Colon (tissue), 2 donors: ENCODE results near the gene CACNA1E.
"Not testable (repeated sequence)": the region's sequence is repeated elsewhere in the genome, so short reads cannot be mapped to it uniquely, and the experiment has no call there.

Experiments
- FAIRE-seq: peaks from 2 replicates; lab custom pipeline; 2012; peaks lifted over from hg19 to GRCh38; lab: Jason Lieb, UNC
- donor health status: control.
- donor health status: control.

The CACNA1E gene

GRCh38 chr1:181517181-181517875 lies 34.0 kb downstream of the CACNA1E start:
- no peak for FAIRE-seq

GRCh38 chr1:181518152-181518551 lies 34.8 kb downstream of the CACNA1E start:
- FAIRE-seq: no peak

DNA sequence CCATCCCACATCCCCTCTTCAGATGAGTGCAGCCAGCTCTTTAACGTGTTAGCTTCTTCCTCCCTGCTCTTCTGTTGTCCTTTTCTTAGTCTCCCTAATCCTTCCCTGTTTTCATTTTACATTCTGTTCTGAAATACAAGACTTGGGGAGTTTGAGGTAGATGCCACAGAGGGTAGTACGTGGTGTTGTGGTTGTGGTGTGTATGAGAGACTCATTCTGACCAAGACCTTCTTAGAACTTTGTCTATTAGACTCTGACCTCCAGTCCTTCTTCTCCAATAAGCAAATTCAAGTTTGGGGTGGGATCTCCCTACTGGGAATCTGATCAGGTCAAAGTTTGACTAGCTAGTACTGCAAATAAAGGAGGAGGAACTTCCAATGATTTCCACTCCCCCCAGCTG lies 39.5 kb downstream of the CACNA1E start:
- no peak for FAIRE-seq

DNA sequence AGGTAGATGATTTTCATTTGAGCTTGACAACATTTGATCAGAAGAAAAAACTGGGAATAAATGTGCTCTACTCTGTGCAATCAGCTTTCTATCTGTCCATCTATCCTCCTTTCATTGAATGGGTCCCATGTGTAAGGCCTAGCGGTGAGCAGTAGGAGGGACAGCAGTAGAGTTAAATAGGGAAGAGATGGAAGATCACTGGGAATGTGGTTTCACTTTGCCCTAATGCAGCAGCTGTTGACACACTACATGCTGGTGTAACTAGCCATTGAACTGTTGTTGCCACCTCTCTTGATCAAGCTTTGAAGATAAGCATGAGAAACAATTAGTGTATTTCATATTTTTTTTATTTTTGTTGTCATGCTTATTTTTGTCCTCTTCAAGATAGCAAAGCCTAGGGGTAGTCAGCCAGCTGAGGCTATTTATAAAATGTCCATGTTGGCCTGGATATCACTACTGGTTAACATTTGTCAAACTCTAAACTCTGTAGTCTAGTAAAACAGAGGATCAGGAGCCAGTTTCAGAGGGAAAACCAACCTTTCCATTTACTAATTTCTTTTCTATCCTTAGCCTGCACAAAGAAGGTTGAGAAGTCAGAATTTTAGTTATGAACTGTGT lies 41.9 kb downstream of the CACNA1E start:
- FAIRE-seq: no peak

DNA sequence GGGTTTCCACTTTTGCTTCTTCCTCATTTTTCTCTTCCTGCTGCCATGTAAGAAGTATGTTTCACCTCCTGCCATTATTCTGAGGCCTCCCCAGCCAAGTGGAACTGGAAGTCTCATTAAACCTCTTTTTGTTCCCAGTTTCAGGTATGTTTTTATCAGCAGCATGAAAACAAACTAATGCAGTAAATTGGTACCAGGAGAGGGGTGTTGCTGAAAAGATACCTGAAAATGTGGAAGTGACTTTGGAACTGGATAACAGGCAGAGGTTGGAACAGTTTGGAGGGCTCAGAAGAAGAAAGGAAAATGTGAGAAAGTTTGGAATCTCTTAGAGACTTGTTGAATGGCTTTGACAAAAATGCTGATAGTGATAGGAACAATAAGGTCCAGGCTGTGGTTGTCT lies 44.9 kb downstream of the CACNA1E start:
- FAIRE-seq: not testable (repeated sequence)

- no peak for FAIRE-seq
These were observed 48.1 kb downstream of the CACNA1E start for GRCh38 chr1:181531441-181531840.

GRCh38 chr1:181531951-181532600 lies 48.8 kb downstream of the CACNA1E start:
- FAIRE-seq: no peak

DNA sequence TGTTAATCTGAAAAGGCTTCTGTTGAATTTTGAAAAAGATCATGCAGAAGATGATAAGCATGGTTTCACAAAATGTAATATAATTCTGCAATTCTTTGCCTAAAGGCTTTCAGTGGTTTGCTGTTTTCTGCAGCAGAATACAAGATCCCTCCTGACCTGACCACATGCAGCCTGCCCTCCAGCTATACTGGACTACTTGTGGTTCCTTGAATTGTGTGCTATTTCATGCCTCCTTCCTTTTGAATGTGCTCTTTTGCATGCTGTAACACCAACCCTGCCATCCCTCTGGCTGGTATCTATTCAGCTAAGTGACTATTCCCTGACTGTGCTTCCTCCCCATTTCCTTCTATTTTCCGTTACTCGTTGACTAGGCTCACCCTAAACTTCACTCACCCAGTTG lies 55.5 kb downstream of the CACNA1E start:
- FAIRE-seq: no peak

GRCh38 chr1:181541458-181541857 lies 58.1 kb downstream of the CACNA1E start:
- FAIRE-seq: no peak

DNA sequence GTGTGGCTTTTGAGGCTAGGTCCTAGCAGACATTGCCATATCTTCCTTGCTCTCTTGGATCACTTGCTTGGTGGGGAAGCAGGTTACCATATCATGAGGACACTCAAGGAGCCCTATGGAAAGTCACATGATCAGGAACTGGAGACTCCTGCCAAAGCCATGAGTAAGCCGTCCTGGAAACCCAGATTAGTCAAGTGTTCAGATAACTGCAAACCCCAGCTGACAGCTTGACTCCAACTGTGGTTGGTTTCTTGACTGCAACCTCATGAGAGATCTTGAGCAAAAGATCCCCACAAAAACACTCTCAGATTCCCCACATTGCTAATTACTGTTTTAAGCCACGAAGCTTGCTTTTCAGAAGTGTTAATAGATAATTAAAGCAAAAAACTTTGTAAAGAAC lies 58.6 kb downstream of the CACNA1E start:
- no peak for FAIRE-seq

DNA sequence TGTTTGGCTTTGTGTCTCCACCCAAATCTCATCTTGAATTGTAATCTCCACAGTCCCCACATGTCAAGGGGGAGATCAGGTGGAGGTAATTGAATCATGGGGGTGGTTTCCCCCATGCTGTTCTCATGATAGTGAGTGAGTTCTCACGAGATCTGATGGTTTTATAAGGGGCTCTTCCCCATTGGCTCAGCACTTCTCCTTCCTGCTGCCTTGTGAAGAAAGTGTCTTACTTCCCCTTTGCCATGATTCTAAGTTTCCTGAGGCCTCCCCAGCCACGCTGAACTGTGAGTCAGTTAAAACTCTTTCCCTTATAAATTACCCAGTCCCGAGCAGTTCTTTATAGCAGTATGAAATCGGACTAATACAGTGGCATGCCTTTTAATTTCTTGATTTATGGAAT lies 59.1 kb downstream of the CACNA1E start:
- not testable (repeated sequence) for FAIRE-seq

- FAIRE-seq: no peak
These were observed 62.1 kb downstream of the CACNA1E start for GRCh38 chr1:181545395-181545794.

- no peak for FAIRE-seq
These were observed 65.2 kb downstream of the CACNA1E start for GRCh38 chr1:181548497-181548896.

DNA sequence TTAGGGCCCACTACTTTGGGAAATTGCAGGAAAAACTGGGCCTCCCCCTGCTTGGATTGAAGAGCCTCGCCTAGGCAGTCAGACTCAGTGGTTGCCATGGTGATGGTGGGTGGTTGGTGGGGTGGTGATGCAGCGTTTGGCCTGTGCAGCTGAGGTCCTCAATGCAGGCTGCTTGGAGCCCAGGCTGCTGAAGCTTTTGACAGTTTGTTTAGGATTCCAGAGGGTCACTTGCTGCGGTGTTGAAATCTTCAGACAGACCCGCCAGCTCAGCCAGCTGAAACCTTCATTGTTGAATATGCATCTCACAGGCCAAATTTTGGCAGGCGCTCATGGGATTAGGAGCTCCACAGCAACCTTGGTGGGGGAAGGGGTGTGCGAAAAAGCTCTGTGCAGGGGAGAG lies 67.9 kb downstream of the CACNA1E start:
- FAIRE-seq: no peak

DNA sequence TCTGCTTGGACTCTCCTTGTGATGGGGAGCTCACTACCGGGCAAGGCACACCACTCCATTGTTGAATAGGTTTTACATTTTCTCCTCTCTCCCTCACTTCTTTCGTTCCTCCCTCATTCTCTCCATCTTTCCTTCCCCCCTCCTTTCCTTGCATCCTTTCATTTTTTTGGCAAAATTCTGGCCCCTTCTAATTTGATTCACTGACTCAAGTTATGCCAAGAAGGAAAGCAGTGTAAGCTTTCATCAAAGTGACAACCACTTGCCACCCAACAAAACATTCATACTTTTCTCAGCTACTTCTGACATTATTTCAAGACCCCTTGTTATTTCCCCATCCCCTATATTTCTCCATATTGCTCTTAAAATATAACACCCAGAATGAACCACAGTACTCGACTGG lies 68.4 kb downstream of the CACNA1E start:
- no peak for FAIRE-seq

DNA sequence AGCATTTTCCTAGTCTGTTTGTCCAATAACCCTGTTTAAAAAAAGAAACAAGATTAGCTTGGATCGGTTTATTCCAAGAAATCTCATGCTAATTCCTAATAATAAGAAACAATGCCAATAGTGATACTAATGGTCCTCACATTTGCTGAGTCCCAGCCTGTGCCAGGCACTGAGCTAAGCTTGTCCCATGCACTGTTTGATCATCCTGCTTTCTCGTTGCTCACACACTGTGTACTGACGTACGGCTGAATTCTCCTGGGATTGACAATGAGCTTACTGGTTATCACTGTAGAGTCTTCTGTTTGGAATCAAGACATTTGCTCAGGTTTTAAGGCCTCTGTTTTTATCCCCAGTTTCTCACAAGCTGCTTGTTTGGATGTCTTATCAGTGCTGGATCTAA lies 71.1 kb downstream of the CACNA1E start:
- no peak for FAIRE-seq

DNA sequence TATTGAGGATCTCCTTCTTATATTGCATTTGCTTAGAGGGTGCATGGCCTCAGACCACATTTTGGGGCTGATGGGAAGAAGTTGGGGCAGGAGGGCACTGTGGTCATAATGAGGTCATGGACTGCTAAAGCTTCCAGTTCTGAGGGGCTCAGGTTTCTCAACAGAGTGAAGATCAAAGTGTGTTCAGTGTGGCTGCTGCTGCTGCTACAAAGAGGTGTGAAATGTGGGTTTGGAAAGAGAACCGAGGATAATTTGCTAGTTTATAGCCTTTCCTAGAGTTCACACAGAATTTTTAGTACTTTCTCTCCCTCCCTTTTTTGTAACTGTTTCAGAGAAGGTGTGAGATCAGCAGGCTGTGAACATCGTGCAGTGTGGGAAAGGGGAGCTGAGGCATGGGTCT lies 73.3 kb downstream of the CACNA1E start:
- FAIRE-seq: no peak

DNA sequence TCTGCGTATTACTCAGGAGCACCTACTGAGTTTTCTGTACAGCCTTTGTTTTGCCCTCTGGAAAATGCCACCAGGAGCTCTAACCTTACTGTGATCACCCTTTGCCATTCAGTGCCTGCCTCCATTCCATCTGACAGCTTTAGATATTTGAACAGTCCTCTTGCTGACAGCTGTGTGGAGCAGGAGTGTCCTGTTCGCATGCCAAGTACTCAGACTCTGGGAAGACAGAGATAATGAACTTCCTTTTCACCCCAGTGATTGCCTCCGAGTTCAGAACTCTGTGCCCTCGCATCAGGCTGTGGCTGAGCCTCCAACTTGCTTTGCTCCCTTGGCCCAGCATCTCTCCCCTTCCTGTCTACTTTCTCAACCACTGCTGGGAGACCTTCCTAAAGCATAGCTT lies 74.0 kb downstream of the CACNA1E start:
- no peak for FAIRE-seq

DNA sequence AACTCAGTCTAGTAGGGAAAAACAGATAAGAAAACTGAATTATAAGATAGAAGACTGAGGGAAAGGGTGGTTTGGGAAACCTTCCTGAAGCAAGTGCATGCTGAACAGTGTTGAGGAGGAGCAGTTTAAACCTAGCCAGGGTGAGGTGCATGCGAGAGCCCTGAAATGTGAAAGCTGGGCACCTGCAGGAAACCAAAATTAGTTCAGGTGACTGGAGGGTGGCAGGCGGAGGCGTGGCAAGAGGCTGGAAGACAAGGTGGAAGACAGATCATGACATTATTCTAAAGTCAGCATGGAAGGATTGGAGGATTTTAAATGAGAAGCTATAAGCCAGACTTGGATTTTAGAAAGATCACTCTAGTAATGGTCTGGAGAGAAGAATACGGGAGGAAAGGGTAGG lies 75.1 kb downstream of the CACNA1E start:
- no peak for FAIRE-seq

GRCh38 chr1:181559142-181559541 lies 75.8 kb downstream of the CACNA1E start:
- FAIRE-seq: no peak

DNA sequence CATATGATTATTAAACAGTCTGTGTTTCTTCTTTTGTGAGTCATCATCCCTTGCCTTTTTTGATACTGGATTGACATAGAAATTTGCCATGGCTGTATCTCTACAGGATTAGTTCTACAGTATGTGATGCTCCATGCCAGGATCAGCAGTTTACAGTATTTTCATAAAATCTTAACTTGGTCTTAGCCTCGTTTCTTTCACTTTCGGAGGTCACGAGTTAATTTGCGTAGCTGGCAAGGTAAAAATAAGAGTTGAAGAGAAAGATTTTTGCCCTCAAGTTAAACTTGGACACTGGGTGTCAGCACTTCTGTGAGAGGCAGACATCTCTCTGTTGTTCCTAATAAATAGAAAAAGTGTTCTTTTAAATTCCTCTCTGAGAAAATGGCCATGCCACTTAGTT lies 79.1 kb downstream of the CACNA1E start:
- no peak for FAIRE-seq

GRCh38 chr1:181568736-181569135 lies 85.4 kb downstream of the CACNA1E start:
- no peak for FAIRE-seq

- no peak for FAIRE-seq
These were observed 94.2 kb downstream of the CACNA1E start for GRCh38 chr1:181577475-181577874.

GRCh38 chr1:181583598-181583997 lies 100.3 kb downstream of the CACNA1E start:
- no peak for FAIRE-seq
